H9 (cell line): ENCODE measurements around the gene AIF1L. TPM values are rescaled to one million over a fixed set of nuclear protein-coding genes. Genes with fewer than 3 reads are reported as not detected.

Experiments
- DNase-seq: peaks from one replicate; pipeline ENCODE4 v3.0.0-alpha.2; 2017
- H2AFZ ChIP-seq: one replicate; pipeline ENCODE4 v1.6.1; 2013; ENCODE audit warnings: mild to moderate bottlenecking, low read length, control low read depth, moderate library complexity
- H2AK5ac ChIP-seq: 2 replicates; pipeline ENCODE4 v1.6.1; 2013; ENCODE audit warnings: low read length, control low read depth, mixed read lengths; ENCODE audit not compliant: insufficient read length
- H2BK120ac ChIP-seq: one replicate; pipeline ENCODE4 v1.6.1; 2013; ENCODE audit warnings: low read depth, mild to moderate bottlenecking, low read length, control low read depth, inconsistent platforms; ENCODE audit not compliant: poor library complexity, severe bottlenecking
- H2BK12ac ChIP-seq: 2 replicates; pipeline ENCODE4 v1.6.1; 2013; ENCODE audit warnings: low read length, control low read depth, mixed read lengths, low read depth; ENCODE audit not compliant: insufficient read length
- H2BK15ac ChIP-seq: 2 replicates; pipeline ENCODE4 v1.6.1; 2013; ENCODE audit warnings: low read depth, low read length, control low read depth
- H2BK20ac ChIP-seq: one replicate; pipeline ENCODE4 v1.6.1; 2013; ENCODE audit warnings: low read depth, mild to moderate bottlenecking, low read length, control low read depth, inconsistent platforms; ENCODE audit not compliant: poor library complexity, severe bottlenecking
- H2BK5ac ChIP-seq: 2 replicates; pipeline ENCODE4 v1.6.1; 2013; ENCODE audit warnings: low read length, control low read depth, mixed read lengths; ENCODE audit not compliant: insufficient read length
- H3K14ac ChIP-seq: 2 replicates; pipeline ENCODE4 v1.6.1; 2013; ENCODE audit warnings: low read length, control low read depth; ENCODE audit not compliant: insufficient read depth
- H3K18ac ChIP-seq: 2 replicates; pipeline ENCODE4 v1.6.1; 2013; ENCODE audit warnings: low read depth, mild to moderate bottlenecking, mixed read lengths, low read length, control low read depth; ENCODE audit not compliant: insufficient read length
- H3K23ac ChIP-seq: 2 replicates; pipeline ENCODE4 v1.6.1; 2013; ENCODE audit warnings: low read length, control low read depth, mixed read lengths, low read depth; ENCODE audit not compliant: insufficient read length
- H3K23me2 ChIP-seq: 2 replicates; pipeline ENCODE4 v1.6.1; 2013; ENCODE audit warnings: low read depth, mild to moderate bottlenecking, mixed read lengths, low read length, control low read depth; ENCODE audit not compliant: insufficient read length, poor library complexity, severe bottlenecking
- H3K27ac ChIP-seq: 2 replicates; pipeline ENCODE4 v1.5.1; 2013; ENCODE audit warnings: low read length, control low read depth, mixed read lengths, low read depth; ENCODE audit not compliant: insufficient read length
- H3K27me3 ChIP-seq: 2 replicates; pipeline ENCODE4 v1.6.1; 2013; ENCODE audit warnings: low read length, control low read depth, inconsistent platforms; ENCODE audit not compliant: insufficient read depth
- H3K4ac ChIP-seq: 2 replicates; pipeline ENCODE4 v1.6.1; 2013; ENCODE audit warnings: low read depth, mild to moderate bottlenecking, control low read depth, inconsistent platforms, low read length, moderate library complexity
- H3K4me1 ChIP-seq: 2 replicates; pipeline ENCODE4 v1.6.1; 2013; ENCODE audit warnings: low read length, control low read depth, inconsistent platforms; ENCODE audit not compliant: insufficient read depth
- H3K4me2 ChIP-seq: 2 replicates; pipeline ENCODE4 v1.6.1; 2013; ENCODE audit warnings: low read length, control low read depth, mixed read lengths; ENCODE audit not compliant: insufficient read length, insufficient read depth
- H3K56ac ChIP-seq: 2 replicates; pipeline ENCODE4 v1.6.1; 2013; ENCODE audit warnings: low read depth, mild to moderate bottlenecking, mixed read lengths, low read length, control low read depth; ENCODE audit not compliant: insufficient read length
- H3K79me1 ChIP-seq: 2 replicates; pipeline ENCODE4 v1.6.1; 2013; ENCODE audit warnings: low read depth, mild to moderate bottlenecking, moderate library complexity, low read length, control low read depth, inconsistent platforms; ENCODE audit not compliant: insufficient read depth, poor library complexity, severe bottlenecking
- H3K79me2 ChIP-seq: 2 replicates; pipeline ENCODE4 v1.6.1; 2013; ENCODE audit warnings: low read length, control low read depth, inconsistent platforms; ENCODE audit not compliant: insufficient read depth
- H3K9ac ChIP-seq: 2 replicates; pipeline ENCODE4 v1.6.1; 2013; ENCODE audit warnings: low read length, control low read depth, mixed read lengths; ENCODE audit not compliant: insufficient read length; ENCODE audit errors: extremely low read depth
- H3K9me3 ChIP-seq: one replicate; pipeline ENCODE4 v1.6.1; 2013; ENCODE audit warnings: low read depth, low read length, inconsistent platforms; ENCODE audit not compliant: control insufficient read depth
- H3T11ph ChIP-seq: one replicate; pipeline ENCODE4 v1.6.1; 2013; ENCODE audit warnings: mild to moderate bottlenecking, low read length, control low read depth, inconsistent platforms
- H4K20me1 ChIP-seq: one replicate; pipeline ENCODE4 v1.6.1; 2013; ENCODE audit not compliant: control insufficient read depth, insufficient read length, insufficient read depth
- H4K5ac ChIP-seq: 2 replicates; pipeline ENCODE4 v1.6.1; 2013; ENCODE audit warnings: low read depth, mild to moderate bottlenecking, mixed read lengths, low read length, control low read depth; ENCODE audit not compliant: insufficient read length
- H4K8ac ChIP-seq: replicated peaks from 2 replicates; pipeline ENCODE4 v1.6.1; 2013; ENCODE audit warnings: low read length, control low read depth, mixed read lengths, low read depth; ENCODE audit not compliant: insufficient read length
- H4K91ac ChIP-seq: 2 replicates; pipeline ENCODE4 v1.6.1; 2013; ENCODE audit warnings: low read depth, mild to moderate bottlenecking, moderate library complexity, mixed read lengths, low read length, control low read depth; ENCODE audit not compliant: insufficient read length
- H3K27ac Mint-ChIP-seq, 3 experiments: 2 replicates in 2 of 3; 3 replicates in 1 of 3; pipeline ENCODE4 v1.8.0; 2020 to 2021; ENCODE audit warnings: mixed read lengths in 3 of 3, mild to moderate bottlenecking in 1 of 3, moderate library complexity in 1 of 3
- H3K27me3 Mint-ChIP-seq: 2 replicates; pipeline ENCODE4 v1.8.0; 2021; ENCODE audit warnings: low read depth, mild to moderate bottlenecking, moderate library complexity, mixed read lengths
- H3K36me3 Mint-ChIP-seq, 3 experiments: 2 replicates in 2 of 3; 3 replicates in 1 of 3; pipeline ENCODE4 v1.8.0; 2020 to 2021; ENCODE audit warnings: low read depth in 3 of 3, mixed read lengths in 3 of 3; ENCODE audit not compliant: insufficient read depth in 1 of 3
- H3K4me1 Mint-ChIP-seq, 2 experiments: 2 replicates each; pipeline ENCODE4 v1.8.0; 2020; ENCODE audit warnings: mixed read lengths in 2 of 2
- H3K4me3 Mint-ChIP-seq, 2 experiments: 2 replicates in 1 of 2; 3 replicates in 1 of 2; pipeline ENCODE4 v1.8.0; 2020 to 2021; ENCODE audit warnings: mild to moderate bottlenecking in 2 of 2, mixed read lengths in 2 of 2, moderate library complexity in 1 of 2
- H3K9me3 Mint-ChIP-seq, 2 experiments: 2 replicates in 1 of 2; 3 replicates in 1 of 2; pipeline ENCODE4 v1.8.0; 2020; ENCODE audit warnings: mild to moderate bottlenecking in 2 of 2, mixed read lengths in 2 of 2, moderate library complexity in 1 of 2
- WGBS: extraction: QIAGEN DNeasy Blood & Tissue Kit; methylation state at CpG from one replicate; pipeline ENCODE4 v1.1.7; 2013; ENCODE audit warnings: missing lambda C conversion rate, low lambda C conversion rate, mixed read lengths; ENCODE audit not compliant: insufficient read length; ENCODE audit errors: extremely low coverage; 5-methylcytosine and 5-hydroxymethylcytosine counted together
- total RNA-seq: library from RNA; stranded (reverse); gene quantifications from 2 replicates; pipeline ENCODE4 v1.2.1, GENCODE V29; 2021
- TF ChIP-seq, protein P1 (sequence below): fragments of 200-600 bp; sonication (generic); conservative IDR thresholded peaks from 3 replicates; pipeline ENCODE4 v1.8.0; 2021; ENCODE audit warnings: antibody characterized with exemption, mild to moderate bottlenecking

Gene AIF1L
- total RNA-seq, 1 experiment from 2014 or later = 122 TPM

DNA sequence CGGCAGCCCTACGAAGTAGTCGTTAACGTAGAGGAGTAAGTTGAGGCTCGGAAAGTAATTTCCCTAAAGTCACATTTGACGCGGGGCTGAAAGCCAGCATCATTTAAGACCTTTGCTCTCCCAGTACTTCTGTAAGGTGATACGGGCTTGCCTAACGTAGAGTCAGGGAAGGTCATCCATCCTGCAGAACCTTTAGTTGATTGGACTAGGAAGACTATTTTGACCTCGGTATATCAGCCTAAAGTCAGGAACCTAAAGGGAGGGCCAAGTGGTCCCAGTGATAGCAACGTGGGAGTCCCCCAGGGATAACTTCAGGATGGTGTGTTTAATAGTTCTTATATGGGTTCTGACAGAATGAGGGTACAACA is 29.7 kb downstream of the AIF1L start:
- Histone ChIP-seq H4K91ac (no peak overlapping the region), H2BK20ac (no peak overlapping the region), H3K4ac (no peak overlapping the region), H2BK12ac (no peak overlapping the region), H4K5ac (peak overlapping the region; percentile 11), H2BK120ac (no peak overlapping the region), H3K4me1 (no peaks in the 10 kb centered on the region), H3K18ac (no peak overlapping the region), H3K79me2 (peaks cover 6% of the 10 kb centered on the region; the same call in 1 of the 2 replicates), H3K56ac (no peak overlapping the region), H2BK15ac (no peak overlapping the region), H3K14ac (peak overlapping the region; percentile 7; the same call in 1 of the 2 replicates), H3T11ph (no peak overlapping the region), H2AFZ (no peak overlapping the region), H3K27me3 (no peaks in the 10 kb centered on the region), H3K79me1 (peaks cover 7% of the 10 kb centered on the region), H3K4me2 (peak overlapping the region; percentile 91), H3K9ac (peak overlapping the region; percentile 77), H4K8ac (no peak overlapping the region), H2AK5ac (no peak overlapping the region), H2BK5ac (no peak overlapping the region), H3K23ac (no peak overlapping the region), H3K27ac (no peak overlapping the region), H3K23me2 (peaks cover 10% of the 10 kb centered on the region), H4K20me1 (no peaks in the 10 kb centered on the region), H3K9me3 (no peaks in the 10 kb centered on the region)
- Mint-ChIP-seq H3K9me3 (no peaks in the 10 kb centered on the region; a peak in 1 of 5 replicates), H3K27me3 (no peaks in the 10 kb centered on the region), H3K27ac (peak overlapping the region; percentile 98 to 100 (median 100); a peak in 4 of 7 replicates), H3K4me1 (peaks cover 10 to 13% of the 10 kb centered on the region in 2 experiments), H3K4me3 (peak overlapping the region; percentile 99 to 100), H3K36me3 (peaks cover 22 to 51% (median 50%) of the 10 kb centered on the region in 3 experiments)
- no CpG with 5 or more reads among the region's 11 CpGs for WGBS
- TF ChIP-seq, protein P1, sequence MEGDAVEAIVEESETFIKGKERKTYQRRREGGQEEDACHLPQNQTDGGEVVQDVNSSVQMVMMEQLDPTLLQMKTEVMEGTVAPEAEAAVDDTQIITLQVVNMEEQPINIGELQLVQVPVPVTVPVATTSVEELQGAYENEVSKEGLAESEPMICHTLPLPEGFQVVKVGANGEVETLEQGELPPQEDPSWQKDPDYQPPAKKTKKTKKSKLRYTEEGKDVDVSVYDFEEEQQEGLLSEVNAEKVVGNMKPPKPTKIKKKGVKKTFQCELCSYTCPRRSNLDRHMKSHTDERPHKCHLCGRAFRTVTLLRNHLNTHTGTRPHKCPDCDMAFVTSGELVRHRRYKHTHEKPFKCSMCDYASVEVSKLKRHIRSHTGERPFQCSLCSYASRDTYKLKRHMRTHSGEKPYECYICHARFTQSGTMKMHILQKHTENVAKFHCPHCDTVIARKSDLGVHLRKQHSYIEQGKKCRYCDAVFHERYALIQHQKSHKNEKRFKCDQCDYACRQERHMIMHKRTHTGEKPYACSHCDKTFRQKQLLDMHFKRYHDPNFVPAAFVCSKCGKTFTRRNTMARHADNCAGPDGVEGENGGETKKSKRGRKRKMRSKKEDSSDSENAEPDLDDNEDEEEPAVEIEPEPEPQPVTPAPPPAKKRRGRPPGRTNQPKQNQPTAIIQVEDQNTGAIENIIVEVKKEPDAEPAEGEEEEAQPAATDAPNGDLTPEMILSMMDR = no peak
- DNase-seq = no peak
